Heart left ventricle (tissue), 13 donors: ENCODE results near the gene CYP2A13.

Experiments used
- CTCF ChIP-seq, 12 donors: fragments of 200-600 bp; sonication (generic) in 4 of 12; IDR thresholded peaks; one replicate each; pipeline versions ENCODE4 v1.5.0 to v1.8.0; 2018 to 2022; ENCODE audit warnings: antibody characterized with exemption in 12 of 12, mild to moderate bottlenecking in 5 of 12
- POLR2A ChIP-seq, 2 donors: fragments of 450-650 bp; IDR thresholded peaks; one replicate each; pipeline ENCODE4 v1.6.1; 2017; ENCODE audit warnings: antibody characterized with exemption in 2 of 2, mild to moderate bottlenecking in 2 of 2, moderate library complexity in 2 of 2
- donor health status: ischemic (EF 13 %, LVEDD 7.1; RV severe dilation, severe dysfunction).
- donor health status: DM: no; HTN: yes; CAD: no.
- donor health status: DM: no; HTN: no; CAD: no.
- donor health status: ischemic (EF 25% LVEDD 6.9; RV normal size, moderate dysfunction).
- donor health status: ischemic (EF 25% LVEDD 5.7; RV mildly dilated, moderate dysfunction).
- donor health status: ischemic (EF 35%, LVEDD 5.7; RV mildly dilated, moderate dysfunction).
- donor health status: nonischemic (EF 11% LVEDD 7.7; RV severe dilation, severe dysfunction).
- donor health status: DM: yes; HTN: yes; CAD: no.
- donor health status: PGD.
- donor health status: ischemic (EF 29% LVEDD 5.4; RV normal size, mild dysfunction).
- donor health status: nonischemic (EF 23%, LVEDD 6.1; RV moderate dilation, normal function).

GRCh38 chr19:41136636-41137455 is 48.6 kb downstream of the CYP2A13 start:
- TF ChIP-seq POLR2A (IDR thresholded peaks at IDR 0.05) (no peak), CTCF (IDR thresholded peaks at IDR 0.05) (no peak)
